GM21619 (cell line): ENCODE results near the gene DGKE.

ENCODE experiments used
- ATAC-seq: cut with Tn5 transposase; IDR thresholded peaks from one replicate; pipeline ENCODE4 v1.9.1; 2021; ENCODE audit not compliant: unreplicated experiment

Gene DGKE

DNA sequence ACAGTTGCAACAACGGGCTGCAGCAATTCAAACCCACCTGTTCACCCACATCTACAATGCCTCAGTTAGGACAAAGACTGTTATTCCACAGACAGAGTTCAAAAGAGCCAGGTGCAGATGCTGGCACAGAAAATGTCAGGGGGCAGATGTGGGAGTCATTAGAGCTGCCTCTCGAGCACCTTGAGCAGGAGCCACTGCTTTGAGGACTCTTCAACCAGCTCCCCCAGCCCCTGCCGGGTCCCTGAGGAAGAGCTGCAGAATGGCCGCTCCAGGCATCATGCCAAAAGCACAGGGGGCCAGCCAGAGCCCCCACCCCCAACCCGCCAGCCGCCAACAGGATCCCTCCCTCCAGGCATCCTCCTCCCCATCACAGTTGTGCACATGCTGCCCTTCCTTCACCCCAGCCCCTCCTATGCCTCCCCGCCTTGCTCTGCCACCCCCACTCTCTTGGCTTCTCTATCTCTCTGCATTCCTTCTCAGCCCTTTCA, 21.0 kb upstream of the DGKE start:
- ATAC-seq = no peak

DNA sequence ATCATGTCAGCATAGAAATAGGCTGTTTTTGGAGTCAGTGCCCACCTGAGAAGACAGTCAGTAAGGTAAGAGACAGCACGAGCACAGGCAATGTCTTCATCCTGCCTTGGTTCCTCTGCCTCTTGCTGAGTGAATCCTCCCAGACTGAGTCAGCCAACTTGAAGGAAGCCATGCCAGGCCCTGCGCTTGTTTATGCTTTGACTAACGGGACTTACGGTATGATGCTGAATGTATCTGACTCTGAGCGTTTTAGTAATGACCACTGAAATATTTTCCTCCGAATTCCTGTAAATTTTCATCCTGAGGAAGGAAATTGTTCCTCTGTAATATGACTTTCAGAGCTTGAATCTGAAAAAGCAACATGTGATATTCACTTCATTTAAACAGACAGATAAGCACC, 18.2 kb upstream of the DGKE start:
- ATAC-seq = no peak

DNA sequence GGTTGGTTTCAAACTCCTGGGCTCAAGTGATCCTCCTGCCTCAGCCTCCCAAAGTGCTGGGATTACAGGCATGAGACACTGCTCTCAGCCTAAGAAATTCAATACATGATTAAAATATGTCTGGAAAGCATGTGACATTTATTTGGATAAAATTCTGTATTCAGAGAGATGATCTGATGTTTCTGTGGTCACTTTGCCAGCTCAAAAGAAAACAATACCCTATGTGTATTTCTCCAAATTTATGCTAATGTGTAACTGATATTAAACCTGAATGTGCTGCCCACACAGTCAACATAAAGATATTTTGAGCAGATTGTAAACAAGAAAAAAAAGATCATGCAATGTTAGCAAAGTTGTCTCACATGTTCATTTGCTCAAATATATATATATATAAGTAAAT, 16.9 kb upstream of the DGKE start:
- no peak for ATAC-seq

DNA sequence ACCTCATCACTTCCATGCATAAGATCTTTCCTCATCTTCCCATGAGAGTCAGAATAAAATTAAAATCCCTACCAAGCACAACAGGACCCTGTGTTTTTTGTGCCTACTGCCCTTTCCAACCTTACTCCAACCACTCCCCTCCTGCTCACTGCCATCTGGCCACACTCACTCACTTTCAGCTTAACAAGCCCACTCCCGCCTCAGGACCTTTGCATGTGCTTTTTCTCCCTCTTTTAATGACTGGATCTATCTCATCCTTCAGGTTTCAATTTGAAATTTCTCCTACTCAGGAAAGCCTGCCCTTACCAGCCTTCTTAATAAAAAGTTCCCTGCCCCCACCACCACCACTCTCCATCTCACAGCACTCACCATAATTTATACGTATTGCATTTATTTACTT, 14.9 kb upstream of the DGKE start:
- ATAC-seq = no peak

DNA sequence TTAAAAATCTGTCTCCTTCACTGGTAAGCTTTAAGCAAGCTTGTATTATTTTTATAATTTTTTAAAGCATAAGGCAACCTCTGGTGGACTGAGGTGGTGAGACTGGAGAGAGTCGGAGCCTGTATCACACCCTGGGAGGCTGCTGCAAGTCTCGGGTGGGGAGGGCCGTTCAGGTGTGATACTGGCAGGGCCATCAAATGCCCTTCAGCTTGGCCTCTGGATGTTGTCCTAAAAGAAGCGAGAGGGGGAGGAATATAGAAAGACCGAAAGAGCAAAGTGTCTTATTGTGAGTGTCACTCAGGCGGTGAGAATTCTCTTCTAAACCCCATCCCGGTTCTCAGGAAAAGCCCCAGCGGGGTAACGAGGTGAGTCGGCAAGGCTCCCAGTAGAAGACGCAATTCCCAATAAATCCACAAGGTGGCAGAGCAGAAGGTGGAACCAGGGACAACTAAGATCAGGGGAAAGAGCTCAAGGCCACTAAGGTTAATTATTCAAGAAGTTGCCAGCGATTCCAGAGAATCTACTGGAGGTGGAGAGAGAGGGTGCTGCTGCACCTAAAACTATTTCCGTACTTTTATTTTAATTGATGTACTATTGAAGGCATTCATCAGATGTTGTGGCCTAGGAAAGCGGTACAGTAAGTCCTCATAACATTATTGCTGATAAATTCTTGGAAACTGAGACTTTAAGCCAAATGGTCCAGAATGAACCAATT, 14.4 kb upstream of the DGKE start:
- peak; percentile 80 for ATAC-seq

DNA sequence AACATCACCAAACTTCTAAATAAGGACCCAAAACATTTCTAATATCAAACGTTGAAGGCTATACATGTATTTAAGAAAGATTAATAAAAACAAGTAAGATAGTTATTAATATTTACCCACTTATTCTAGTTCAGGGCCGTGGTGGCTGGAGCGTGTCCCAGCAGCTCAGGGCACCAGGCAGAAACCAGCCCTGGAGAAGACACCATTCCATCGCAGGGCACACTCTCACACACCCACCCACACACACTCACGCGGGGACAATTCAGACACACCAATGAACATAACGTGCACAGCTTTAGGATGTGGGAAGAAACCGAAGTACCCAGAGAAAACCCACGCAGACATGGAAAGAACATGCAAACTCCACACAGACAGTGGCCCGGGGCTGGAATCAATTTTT, 13.7 kb upstream of the DGKE start:
- ATAC-seq = no peak

DNA sequence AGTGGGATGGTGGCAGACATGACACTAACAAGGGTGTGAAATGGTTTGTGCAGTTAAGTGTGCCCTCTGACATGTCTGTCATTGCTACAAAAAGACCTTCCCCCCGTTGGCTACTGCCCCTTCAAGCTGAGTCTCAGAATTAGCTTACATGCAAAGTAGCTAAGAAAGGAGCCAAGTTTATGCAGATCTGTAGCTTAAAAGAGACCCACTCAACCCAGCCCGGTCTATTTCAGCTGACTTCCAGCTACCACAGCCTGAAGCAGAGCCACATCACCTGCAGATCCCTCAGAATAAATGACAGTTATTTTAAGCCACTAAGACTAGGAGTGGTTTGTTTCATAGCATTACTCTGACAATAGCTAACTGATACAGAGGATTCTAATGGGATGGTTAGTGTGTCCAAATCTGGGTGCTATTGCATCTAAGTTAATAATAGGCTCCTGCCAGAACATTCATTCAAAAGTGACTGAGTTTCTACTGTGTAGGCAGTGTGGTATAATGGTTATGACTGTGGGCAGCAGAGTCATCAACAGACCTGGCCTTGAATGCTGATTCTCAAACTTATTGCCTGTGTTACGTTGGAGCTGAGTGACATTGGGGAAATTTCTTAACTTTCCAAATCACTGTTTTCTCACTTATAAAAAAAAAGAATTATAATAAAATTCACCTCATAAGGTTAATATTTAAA, 12.0 kb upstream of the DGKE start:
- no peak for ATAC-seq

DNA sequence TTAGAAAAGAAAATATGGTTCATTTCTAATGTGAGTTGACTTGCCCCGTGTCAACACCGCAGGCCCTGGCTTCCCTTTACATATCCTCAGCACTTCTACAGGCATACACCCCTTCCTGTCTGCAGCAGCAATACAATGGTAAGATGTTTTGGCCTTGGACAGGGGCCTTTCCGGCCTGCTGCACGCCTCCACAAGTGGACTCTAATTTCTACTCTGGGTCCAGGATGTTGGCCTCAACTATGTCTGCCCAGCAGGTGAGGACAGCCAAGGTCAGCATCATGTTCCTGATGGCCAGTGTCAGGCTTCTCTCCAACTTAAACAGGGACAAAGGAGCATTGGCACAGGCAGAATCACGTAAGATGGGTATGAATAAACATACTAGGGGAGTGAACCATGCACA, 11.2 kb upstream of the DGKE start:
- ATAC-seq = no peak

DNA sequence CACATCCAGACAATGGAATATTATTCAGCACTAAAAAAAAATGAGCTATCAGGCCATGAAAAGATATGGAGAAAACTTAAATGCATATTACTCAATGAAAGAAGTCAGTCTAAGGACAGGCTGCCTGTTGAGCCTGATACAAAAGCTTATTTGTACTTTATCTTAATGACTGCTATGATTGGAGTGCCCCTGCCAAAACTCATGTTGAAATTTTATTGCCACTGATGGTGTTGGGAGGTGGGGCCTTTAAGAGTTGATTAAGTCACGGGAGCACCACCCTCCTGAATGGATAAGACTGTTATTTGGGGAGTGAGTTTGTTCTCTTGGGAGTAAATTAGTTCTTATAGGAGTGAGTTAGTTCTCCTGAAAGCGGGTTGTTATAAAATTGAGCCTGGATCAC, 10.1 kb upstream of the DGKE start:
- no peak for ATAC-seq

DNA sequence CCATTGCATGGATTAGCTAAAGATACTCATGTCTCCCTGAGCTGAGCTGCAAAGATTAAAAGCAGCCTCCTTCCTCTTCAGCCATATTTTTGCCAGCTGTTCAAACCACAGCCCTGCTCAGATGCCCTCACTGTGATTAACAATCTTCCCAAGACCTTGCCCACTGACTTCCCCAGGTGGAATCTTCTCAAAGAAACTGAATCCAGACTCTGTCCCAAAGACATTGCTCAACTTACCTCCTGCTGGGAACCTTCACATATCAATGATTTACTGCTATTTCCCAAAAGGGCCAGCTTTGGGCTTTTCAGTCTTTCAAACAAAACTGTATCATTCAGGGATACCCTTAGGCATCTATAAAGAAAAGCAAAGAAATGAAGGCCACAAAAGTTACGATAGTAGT, 9.4 kb upstream of the DGKE start:
- no peak for ATAC-seq

DNA sequence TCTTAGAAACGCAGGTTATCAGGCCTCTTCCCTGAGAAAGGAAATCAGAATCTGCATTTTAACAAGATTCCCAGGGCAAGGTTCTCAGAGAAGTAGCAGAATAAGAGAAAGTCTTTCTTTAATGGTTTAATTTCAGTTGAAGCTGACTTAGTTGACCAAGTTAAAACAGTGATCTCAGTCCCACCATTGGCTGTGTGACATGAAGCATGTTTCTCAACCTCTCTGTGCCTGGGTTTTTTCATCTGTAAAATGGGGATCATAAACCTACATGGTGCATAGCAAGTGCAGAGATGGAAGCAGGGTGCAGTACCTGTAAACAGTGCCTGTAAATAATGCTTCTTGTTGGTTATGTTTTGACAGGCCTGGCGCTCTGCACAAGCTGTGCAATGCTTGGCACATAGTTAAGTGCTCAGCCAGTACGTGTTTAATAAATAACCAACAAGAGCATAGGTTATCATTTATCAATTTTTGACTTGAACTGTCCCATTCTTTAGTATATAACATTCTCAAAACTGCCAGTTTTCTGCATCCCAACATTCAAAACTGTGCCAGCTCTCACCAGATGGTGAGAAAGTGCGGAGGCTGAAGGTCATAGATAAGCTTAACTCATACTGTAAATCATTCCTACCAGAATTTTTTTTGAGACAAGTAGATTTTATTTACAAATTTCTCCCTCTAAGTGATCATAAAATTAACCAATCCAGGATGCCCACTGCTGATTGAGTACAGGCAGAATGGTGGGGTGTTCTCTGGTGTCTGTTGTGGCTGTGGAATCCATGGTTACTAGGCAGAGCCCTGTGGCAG, 7.1 kb upstream of the DGKE start:
- ATAC-seq = no peak

DNA sequence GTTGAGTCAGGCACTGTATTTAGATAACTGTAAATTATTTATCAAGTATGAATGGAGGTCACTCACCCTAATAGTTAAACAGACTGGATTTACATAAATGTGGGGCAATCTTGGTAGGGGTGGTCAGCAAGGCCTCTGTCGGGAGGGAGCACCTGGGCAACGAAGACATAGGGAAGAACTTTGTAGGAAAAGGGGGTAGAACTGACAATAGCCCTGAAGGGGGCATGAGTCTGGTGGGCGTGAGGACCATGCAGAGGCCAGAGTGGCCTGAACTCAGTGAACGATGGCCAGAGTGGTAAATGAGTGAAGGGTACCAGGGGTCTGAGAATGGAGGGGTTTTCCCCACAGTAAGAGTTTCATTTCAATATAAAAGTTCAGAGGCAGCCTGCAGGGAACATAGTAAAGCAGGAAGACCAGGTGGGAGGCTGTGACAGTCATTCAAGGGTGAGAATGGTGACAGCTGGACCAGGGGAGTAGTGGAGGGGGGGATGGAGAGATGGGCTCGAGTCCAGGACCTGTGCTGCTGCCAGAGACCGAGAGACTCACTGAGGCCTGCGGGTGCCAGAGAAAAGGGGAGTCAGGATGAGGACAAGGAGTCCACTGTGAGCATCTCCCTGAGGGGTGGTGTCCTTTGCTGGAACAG, 3.1 kb upstream of the DGKE start:
- ATAC-seq = no peak

DNA sequence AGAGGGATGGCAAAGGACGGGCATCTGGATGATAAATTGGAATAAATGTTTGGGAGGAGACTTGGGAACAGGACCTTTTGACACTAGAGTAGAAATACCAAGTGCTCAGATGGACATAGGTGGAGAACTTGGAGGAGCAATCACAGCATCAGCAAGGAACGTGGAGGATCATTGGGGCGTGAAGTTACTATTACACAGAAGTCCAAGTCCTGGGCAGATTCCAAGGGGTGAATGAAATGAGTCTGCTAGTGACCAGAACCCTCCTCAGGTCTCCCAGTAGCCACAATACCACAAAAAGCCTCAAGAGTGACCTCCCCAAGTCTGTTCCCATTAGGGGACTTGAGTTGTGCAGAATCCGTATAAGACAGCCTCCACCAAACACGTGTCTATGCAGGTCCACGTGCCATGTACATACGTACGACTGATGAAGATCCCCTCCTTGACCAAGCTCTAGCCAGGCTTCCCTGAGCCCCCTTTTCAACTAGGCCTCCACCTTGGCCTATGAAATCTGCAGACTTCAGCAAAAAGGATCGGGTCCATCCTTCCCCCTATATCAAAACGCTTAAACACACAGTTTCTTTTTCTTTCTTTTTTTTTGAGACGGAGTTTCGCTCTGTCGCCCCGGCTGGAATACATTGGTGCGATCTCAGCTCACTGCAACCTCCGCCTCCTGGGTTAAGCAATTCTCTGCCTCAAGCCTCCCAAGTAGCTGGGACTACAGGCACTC, 2.4 kb upstream of the DGKE start:
- ATAC-seq = no peak

DNA sequence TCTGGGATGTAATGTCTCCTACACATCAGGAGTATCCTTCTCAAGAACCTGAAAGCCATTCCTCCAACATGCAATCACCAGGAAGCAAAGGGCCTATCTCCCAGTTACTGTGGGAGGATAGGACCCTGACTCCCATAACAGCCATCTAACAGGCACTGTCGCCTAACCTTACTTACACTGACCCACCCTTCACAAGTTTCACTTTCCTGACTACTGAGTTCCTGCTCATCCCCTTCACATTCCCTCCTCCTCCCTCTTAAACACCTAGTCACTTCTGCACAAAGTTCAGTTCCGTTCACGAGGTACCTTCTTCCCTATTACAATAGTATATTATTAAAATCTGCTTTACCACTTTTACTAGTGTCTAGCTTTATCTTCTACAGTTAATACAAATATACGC, 1.5 kb upstream of the DGKE start:
- no peak for ATAC-seq

DNA sequence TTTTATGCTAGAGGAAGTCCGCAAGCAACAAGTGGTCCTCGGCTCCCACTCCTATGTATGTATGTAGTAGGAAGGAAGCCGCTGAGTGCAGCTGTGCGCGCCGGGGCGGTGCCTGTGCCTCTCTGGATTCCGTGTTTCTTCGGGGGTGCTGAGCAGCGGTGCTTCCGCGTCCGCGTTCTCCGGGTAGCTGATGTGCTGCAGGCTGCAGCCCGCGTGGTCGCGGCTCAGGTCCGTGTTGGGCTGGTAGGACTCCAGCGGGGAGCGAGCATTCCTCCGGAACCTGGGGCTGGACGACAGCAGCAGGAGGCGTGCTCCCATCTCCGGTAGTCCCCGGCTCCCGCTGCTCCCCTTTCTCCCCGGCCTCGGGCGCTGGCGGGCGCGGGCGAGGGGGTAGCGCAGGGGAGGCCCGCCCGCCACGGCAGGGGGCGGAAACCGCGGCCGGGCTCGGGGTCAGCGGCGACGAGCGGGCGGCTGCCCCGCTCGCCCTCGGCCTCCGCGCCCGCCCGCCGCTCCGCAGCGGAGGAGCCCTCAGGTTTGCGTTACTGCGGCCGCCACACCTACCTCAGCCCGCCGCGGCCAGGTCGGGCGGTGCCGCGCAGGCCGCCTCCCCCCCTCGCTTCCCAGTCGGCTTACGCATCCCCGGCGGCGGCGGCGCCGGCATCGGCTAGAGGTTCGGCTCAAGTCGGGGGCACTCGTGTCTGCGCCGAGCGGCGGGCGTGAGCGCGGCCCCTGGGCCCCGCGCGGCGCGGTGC, 718 bp upstream of the DGKE start:
- peak; percentile 39 for ATAC-seq

DNA sequence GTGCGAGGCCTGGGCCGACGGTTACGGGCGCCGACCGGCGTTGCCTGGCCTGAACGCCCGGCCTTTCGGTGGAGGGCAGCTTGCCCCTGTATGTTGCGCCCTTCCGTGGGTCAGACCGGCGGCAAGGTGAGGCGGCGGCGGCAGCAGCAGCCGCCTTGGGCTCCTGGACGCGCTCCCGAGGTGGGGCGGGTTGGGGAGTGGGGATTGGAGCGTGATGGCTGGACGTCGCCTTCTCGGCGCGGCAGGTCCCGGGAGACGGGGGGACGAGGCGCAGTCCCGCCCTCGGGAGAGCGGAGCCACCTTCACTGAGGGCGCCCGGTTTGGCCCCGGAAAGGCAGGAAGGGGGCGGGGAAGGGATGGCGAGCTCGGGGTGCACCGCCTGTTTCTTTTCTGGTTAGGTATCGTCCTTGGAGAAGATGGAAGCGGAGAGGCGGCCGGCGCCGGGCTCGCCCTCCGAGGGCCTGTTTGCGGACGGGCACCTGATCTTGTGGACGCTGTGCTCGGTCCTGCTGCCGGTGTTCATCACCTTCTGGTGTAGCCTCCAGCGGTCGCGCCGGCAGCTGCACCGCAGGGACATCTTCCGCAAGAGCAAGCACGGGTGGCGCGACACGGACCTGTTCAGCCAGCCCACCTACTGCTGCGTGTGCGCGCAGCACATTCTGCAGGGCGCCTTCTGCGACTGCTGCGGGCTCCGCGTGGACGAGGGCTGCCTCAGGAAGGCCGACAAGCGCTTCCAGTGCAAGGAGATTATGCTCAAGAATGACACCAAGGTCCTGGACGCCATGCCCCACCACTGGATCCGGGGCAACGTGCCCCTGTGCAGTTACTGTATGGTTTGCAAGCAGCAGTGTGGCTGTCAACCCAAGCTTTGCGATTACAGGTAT, 671 bp downstream of the DGKE start:
- ATAC-seq = peak; percentile 30

DNA sequence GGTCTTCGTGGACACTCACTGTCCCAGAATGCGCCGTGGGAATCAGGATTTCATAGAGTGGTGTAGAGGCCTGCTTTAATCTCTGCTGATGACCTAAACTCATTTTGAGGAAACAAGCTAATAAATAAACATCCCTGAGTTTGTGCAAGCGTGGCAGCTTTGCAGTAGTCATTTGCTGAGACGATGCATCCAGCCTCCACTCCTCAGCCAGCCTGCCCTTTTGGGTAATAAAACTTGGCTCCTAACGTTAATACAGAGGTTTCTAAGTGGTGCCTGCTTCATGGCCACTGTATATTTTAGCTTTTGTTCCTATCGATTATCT, 1.3 kb downstream of the DGKE start:
- ATAC-seq = no peak

DNA sequence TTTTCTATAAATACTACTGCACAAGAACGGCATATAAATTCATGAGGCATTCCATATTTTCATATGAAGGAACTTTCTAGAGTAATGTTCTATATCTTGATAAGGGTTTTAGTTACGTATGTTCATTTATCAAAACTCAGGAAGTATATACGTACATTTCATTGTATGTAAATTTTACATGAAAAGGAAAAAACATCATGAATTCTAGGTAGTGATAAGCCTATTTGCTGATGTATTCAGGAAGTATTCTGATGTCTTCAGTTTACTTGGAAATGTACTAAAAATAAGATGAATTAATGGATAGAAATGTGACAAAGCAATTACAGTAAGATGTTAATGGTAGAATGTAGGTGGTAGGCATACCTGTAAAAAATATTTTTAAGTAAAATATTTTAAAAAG, 4.7 kb downstream of the DGKE start:
- ATAC-seq = no peak

DNA sequence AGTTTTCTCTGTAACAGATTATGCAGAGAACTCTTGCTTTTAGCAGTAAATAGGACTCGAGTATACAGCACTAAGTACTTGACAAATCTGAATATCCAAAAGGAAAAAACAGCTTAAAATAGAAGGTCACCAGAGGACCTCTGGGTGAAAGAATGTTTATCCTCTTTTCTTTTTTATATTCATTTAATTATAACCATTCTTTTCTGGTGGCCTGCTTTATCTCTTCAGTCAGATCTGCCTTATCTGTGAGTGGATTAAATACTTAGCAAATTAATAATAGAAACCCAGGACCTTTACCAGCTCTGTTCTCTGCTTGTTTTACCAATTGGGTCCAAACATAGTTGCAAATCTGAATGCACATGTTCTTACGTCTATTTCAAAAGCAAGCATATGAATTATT, 8.6 kb downstream of the DGKE start:
- ATAC-seq = no peak
